Suprapubic skin (tissue), 4 donors: ENCODE data around the gene MALAT1. TPM values are rescaled to one million over a fixed set of nuclear protein-coding genes. Genes with fewer than 3 reads are reported as not detected.

Experiments used
- DNase-seq, 2 donors: peaks; one replicate each; pipeline ENCODE4 v3.0.0-alpha.2; 2019; ENCODE audit warnings: low spot score in 2 of 2
- H3K27ac ChIP-seq: fragments of 200-600 bp; sonication (generic); one replicate; pipeline ENCODE4 v1.5.1; 2019
- H3K27me3 ChIP-seq: fragments of 200-600 bp; sonication (generic); one replicate; pipeline ENCODE4 v1.5.1; 2019
- H3K36me3 ChIP-seq: fragments of 200-600 bp; sonication (generic); one replicate; pipeline ENCODE4 v1.5.1; 2019
- H3K4me1 ChIP-seq: fragments of 200-600 bp; sonication (generic); one replicate; pipeline ENCODE4 v1.5.1; 2019
- H3K4me3 ChIP-seq: fragments of 200-600 bp; sonication (generic); one replicate; pipeline ENCODE4 v1.5.1; 2019; ENCODE audit warnings: mild to moderate bottlenecking
- H3K9me3 ChIP-seq: fragments of 200-600 bp; sonication (generic); one replicate; pipeline ENCODE4 v1.5.1; 2019
- EP300 ChIP-seq: sonication (generic); formaldehyde crosslinking; IDR thresholded peaks from one replicate; pipeline ENCODE4 v1.6.1; 2017; ENCODE audit warnings: antibody characterized with exemption
- POLR2A ChIP-seq, 2 donors: fragments of 450-650 bp; IDR thresholded peaks; one replicate each; pipeline ENCODE4 v1.6.1; 2017; ENCODE audit warnings: antibody characterized with exemption in 2 of 2, mild to moderate bottlenecking in 2 of 2, moderate library complexity in 2 of 2
- POLR2AphosphoS5 ChIP-seq, 3 donors: sonication (generic); formaldehyde crosslinking; IDR thresholded peaks; one replicate each; pipeline ENCODE4 v1.6.1; 2017; ENCODE audit warnings: antibody characterized with exemption in 3 of 3
- WGBS: methylation state at CpG from one replicate; pipeline ENCODE4 v1.1.5; 2018; 5-methylcytosine and 5-hydroxymethylcytosine counted together
- total RNA-seq, 4 donors: library from RNA; depleted of rRNA; stranded (reverse); fragments of >200 nt; gene quantifications; one replicate each; pipeline ENCODE4 v1.1.0, GENCODE V29; 2016
- TF ChIP-seq, protein P1 (sequence below), 2 donors: fragments of 200-600 bp in 1 of 2; fragments of 450-650 bp in 1 of 2; sonication (generic) in 1 of 2; IDR thresholded peaks; one replicate each; pipeline ENCODE4 v1.5.1; 2016 to 2019; ENCODE audit warnings: antibody characterized with exemption in 2 of 2, mild to moderate bottlenecking in 1 of 2, moderate library complexity in 1 of 2

The MALAT1 gene
- total RNA-seq, 4 donors from 2014 or later, result 10,207 to 42,728 (median 11,538) TPM

DNA sequence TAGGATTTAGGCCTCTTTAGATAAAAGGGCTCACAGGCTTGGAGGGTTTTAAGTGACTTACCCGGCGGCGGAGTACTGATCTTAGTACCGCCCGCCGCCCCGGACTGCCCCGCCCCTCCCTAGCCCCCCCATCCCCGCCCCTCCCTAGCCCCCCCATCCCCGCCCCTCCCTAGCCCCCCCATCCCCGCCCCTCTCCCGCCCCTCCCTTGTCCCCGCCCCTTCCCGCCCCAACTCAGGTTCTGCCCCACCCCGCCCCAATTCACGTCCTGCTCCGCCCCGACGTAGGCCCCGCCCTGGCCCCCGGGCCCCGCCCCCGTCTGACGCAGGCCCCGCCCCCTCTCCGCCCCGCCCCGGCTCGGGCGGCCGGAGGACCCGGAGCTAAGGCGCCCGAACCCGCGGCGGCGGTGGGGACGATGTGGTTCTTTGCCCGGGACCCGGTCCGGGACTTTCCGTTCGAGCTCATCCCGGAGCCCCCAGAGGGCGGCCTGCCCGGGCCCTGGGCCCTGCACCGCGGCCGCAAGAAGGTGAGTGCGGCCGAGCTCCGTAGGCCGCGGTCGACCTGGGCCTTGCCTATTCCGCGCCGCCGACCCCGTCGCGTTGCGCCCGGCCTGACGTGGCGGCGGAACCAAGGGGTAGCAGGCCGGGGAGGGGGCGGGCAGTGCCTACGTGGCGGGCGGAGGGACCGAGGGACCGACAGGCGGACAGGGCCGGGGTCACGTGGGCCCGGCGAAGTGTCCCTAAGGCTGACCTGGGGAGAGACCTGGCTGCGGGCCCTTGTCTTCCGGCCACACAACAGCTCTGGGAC, 26.1 kb downstream of the MALAT1 start, which contains the start of gene SCYL1:
TSS of gene SCYL1 (plus strand) at position 343 of the 805 bp plus-strand sequence. CDS start at position 414, 71 bp downstream.
- WGBS, result 1% methylated on average over 14 of the region's 82 CpGs
- peak in 1 of 2 donors; percentile 87 for DNase-seq
- no peaks in the 10 kb centered on the region for H3K27me3 ChIP-seq

DNA sequence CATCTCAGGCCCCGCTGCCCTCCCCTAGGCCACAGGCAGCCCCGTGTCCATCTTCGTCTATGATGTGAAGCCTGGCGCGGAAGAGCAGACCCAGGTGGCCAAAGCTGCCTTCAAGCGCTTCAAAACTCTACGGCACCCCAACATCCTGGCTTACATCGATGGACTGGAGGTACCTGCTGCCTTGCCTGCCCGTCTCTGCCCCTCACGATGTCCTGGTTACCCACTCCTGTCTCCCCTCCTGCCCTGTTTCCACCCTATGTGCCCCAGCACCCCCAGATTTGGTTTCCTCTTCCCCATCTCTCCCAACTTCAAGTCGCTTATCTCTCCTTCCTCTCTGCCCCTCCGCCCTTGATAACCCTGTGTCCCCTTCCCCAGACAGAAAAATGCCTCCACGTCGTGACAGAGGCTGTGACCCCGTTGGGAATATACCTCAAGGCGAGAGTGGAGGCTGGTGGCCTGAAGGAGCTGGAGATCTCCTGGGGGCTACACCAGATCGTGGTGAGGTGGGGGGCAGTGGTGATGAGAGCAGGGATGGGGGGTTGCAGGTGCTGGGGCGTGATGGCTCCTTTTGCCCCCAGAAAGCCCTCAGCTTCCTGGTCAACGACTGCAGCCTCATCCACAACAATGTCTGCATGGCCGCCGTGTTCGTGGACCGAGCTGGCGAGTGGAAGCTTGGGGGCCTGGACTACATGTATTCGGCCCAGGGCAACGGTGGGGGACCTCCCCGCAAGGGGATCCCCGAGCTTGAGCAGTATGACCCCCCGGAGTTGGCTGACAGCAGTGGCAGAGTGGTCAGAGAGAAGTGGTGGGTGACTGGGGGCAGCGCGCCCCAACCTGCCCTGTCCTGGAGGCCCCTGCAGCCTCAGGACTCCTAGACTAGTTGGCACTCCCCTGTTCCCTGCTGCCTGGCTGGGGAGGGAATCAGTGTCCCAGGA, 27.0 kb downstream of the MALAT1 start:
- Histone ChIP-seq H3K9me3 (no peaks in the 10 kb centered on the region), H3K36me3 (peaks cover 44% of the 10 kb centered on the region), H3K4me1 (peaks cover 23% of the 10 kb centered on the region), H3K27me3 (no peaks in the 10 kb centered on the region), H3K27ac (peak overlapping the region; percentile 87), H3K4me3 (peak overlapping the region; percentile 85)
- no peak for TF ChIP-seq POLR2A (IDR thresholded peaks at IDR 0.05)
- TF ChIP-seq, protein P1, sequence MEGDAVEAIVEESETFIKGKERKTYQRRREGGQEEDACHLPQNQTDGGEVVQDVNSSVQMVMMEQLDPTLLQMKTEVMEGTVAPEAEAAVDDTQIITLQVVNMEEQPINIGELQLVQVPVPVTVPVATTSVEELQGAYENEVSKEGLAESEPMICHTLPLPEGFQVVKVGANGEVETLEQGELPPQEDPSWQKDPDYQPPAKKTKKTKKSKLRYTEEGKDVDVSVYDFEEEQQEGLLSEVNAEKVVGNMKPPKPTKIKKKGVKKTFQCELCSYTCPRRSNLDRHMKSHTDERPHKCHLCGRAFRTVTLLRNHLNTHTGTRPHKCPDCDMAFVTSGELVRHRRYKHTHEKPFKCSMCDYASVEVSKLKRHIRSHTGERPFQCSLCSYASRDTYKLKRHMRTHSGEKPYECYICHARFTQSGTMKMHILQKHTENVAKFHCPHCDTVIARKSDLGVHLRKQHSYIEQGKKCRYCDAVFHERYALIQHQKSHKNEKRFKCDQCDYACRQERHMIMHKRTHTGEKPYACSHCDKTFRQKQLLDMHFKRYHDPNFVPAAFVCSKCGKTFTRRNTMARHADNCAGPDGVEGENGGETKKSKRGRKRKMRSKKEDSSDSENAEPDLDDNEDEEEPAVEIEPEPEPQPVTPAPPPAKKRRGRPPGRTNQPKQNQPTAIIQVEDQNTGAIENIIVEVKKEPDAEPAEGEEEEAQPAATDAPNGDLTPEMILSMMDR (IDR thresholded peaks at IDR 0.05), result no peak
- no peak for TF ChIP-seq POLR2AphosphoS5 (IDR thresholded peaks at IDR 0.05)
- no peak for TF ChIP-seq EP300
- no peak for DNase-seq
- 17% methylated on average over 16 of the region's 31 CpGs for WGBS

More for the DNA sequence above, 26.1 kb downstream of the MALAT1 start, which contains the start of gene SCYL1:
- H3K36me3 ChIP-seq, result peaks cover 35% of the 10 kb centered on the region
- peaks cover 23% of the 10 kb centered on the region for H3K4me1 ChIP-seq
- TF ChIP-seq POLR2A (IDR thresholded peaks at IDR 0.05), result peak in 1 of 2 donors; percentile 41
- peak in 2 of 3 donors; percentile 29 to 61 for TF ChIP-seq POLR2AphosphoS5 (IDR thresholded peaks at IDR 0.05)
- TF ChIP-seq, protein P1 (IDR thresholded peaks at IDR 0.05), result no peak
- TF ChIP-seq EP300, result no peak
- peak within 1 kb of the TSS; percentile 87 for H3K27ac ChIP-seq
- H3K4me3 ChIP-seq, result peak within 1 kb of the TSS; percentile 85
- H3K9me3 ChIP-seq, result no peaks in the 10 kb centered on the region

DNA sequence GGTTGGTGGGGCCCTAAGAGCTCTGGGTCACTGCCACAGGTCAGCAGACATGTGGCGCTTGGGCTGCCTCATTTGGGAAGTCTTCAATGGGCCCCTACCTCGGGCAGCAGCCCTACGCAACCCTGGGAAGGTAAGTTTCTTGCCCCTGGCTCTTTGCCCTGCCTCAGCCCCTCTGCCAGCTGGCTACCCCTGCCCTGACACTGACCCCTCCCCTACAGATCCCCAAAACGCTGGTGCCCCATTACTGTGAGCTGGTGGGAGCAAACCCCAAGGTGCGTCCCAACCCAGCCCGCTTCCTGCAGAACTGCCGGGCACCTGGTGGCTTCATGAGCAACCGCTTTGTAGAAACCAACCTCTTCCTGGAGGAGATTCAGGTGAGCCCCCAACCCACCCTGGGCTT, 27.9 kb downstream of the MALAT1 start:
- H3K27me3 ChIP-seq, result no peaks in the 10 kb centered on the region
- no peak for DNase-seq
- TF ChIP-seq, protein P1 (IDR thresholded peaks at IDR 0.05), result no peak
- TF ChIP-seq EP300, result no peak
- TF ChIP-seq POLR2A (IDR thresholded peaks at IDR 0.05), result no peak
- TF ChIP-seq POLR2AphosphoS5 (IDR thresholded peaks at IDR 0.05), result no peak
- no peak overlapping the region for H3K27ac ChIP-seq
- no peaks in the 10 kb centered on the region for H3K9me3 ChIP-seq
- H3K4me3 ChIP-seq, result no peak overlapping the region
- H3K36me3 ChIP-seq, result peaks cover 53% of the 10 kb centered on the region
- WGBS, result 81% methylated on average over 6 of the region's 8 CpGs
- H3K4me1 ChIP-seq, result peaks cover 23% of the 10 kb centered on the region

DNA sequence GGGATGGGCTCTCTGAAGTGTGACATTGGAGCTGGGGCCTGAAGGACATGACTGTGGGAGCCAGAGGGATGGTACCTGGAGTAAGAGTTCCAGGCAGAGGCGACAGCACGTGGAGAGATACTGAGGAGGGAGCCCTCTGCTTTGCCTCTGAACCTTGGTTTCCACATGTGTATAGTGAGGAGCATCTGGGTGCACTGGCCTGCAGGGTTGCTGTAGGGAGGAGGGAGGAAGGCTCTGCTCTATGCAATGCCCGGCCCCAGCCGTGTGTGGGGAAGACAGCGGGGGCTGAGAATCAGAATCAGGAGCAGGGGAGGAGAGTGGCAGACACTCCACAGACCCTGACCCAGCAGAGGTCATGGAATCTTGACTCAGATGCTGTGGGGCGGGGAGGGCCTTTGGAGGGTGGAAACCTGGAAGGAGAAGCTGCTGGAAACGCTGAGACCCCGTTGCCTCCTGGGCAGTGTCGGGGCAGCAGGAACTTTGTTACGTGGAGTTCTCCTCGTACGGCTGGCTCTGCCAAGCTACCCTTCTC, 30.0 kb downstream of the MALAT1 start:
- H3K36me3 ChIP-seq, result peaks cover 75% of the 10 kb centered on the region
- no peak overlapping the region for H3K27ac ChIP-seq
- DNase-seq, result no peak
- TF ChIP-seq POLR2A (IDR thresholded peaks at IDR 0.05), result no peak
- TF ChIP-seq POLR2AphosphoS5 (IDR thresholded peaks at IDR 0.05), result no peak
- no peak for TF ChIP-seq EP300
- TF ChIP-seq, protein P1 (IDR thresholded peaks at IDR 0.05), result no peak
- H3K27me3 ChIP-seq, result no peaks in the 10 kb centered on the region
- peaks cover 20% of the 10 kb centered on the region for H3K4me1 ChIP-seq
- WGBS, result 83% methylated on average over 10 of the region's 12 CpGs
- no peak overlapping the region for H3K4me3 ChIP-seq
- no peaks in the 10 kb centered on the region for H3K9me3 ChIP-seq
